DND-41 (cell line): ENCODE results near the gene BAIAP2L2.

Experiments
- ATAC-seq: fragments of 200-7000 bp; cut with Tn5 transposase; 3 replicates; pipeline ENCODE4 v1.9.1; 2021; ENCODE audit warnings: low read depth; ENCODE audit not compliant: insufficient read depth
- DNase-seq: peaks from one replicate; pipeline ENCODE4 v3.0.0-alpha.2; 2020
- H2AFZ ChIP-seq: 2 replicates; pipeline ENCODE4 v1.6.0; 2012; ENCODE audit warnings: low read depth, low read length
- H3K27ac ChIP-seq: 2 replicates; pipeline ENCODE4 v1.5.1; 2012; ENCODE audit warnings: low read length, inconsistent platforms
- H3K27me3 ChIP-seq: fragments of 200-600 bp; sonication (generic); 2 replicates; pipeline ENCODE4 v1.6.0; 2012; ENCODE audit warnings: low read length, mild to moderate bottlenecking, inconsistent platforms; ENCODE audit not compliant: insufficient read depth, poor library complexity
- H3K36me3 ChIP-seq: 2 replicates; pipeline ENCODE4 v1.5.1; 2012; ENCODE audit warnings: low read length, inconsistent platforms; ENCODE audit not compliant: insufficient read depth
- H3K4me1 ChIP-seq: 2 replicates; pipeline ENCODE4 v1.5.1; 2012; ENCODE audit warnings: mild to moderate bottlenecking, low read length; ENCODE audit not compliant: insufficient read depth
- H3K4me2 ChIP-seq: 2 replicates; pipeline ENCODE4 v1.6.0; 2012; ENCODE audit warnings: mild to moderate bottlenecking, moderate library complexity, low read length, inconsistent platforms; ENCODE audit not compliant: insufficient read depth
- H3K4me3 ChIP-seq, 2 experiments: fragments of 200-600 bp in 1 of 2; shearing (Covaris generic) in 1 of 2; 2 replicates each; pipeline ENCODE4 v1.5.1; 2012 to 2016; ENCODE audit warnings: inconsistent platforms in 2 of 2, low read length in 2 of 2, mild to moderate bottlenecking in 2 of 2, low read depth in 1 of 2, moderate library complexity in 1 of 2
- H3K79me2 ChIP-seq: 2 replicates; pipeline ENCODE4 v1.6.0; 2012; ENCODE audit warnings: low read length, inconsistent platforms; ENCODE audit not compliant: insufficient read depth
- H3K9ac ChIP-seq: 2 replicates; pipeline ENCODE4 v1.6.0; 2012; ENCODE audit warnings: low read depth, mild to moderate bottlenecking, inconsistent platforms, low read length, moderate library complexity
- H3K9me3 ChIP-seq: 2 replicates; pipeline ENCODE4 v1.5.1; 2012; ENCODE audit warnings: low read length, moderate library complexity, mild to moderate bottlenecking, inconsistent platforms; ENCODE audit not compliant: insufficient read depth, severe bottlenecking
- H4K20me1 ChIP-seq: 2 replicates; pipeline ENCODE4 v1.6.0; 2012; ENCODE audit warnings: low read length; ENCODE audit not compliant: insufficient read depth
- EZH2 ChIP-seq: IDR thresholded peaks from 3 replicates; pipeline ENCODE4 v1.6.1; 2012; ENCODE audit warnings: borderline replicate concordance, low read depth, mild to moderate bottlenecking, moderate library complexity, low read length, inconsistent platforms; ENCODE audit not compliant: severe bottlenecking
- TF ChIP-seq, protein P1 (sequence below): IDR thresholded peaks from 2 replicates; pipeline ENCODE4 v1.5.1; 2012; ENCODE audit warnings: borderline replicate concordance, low read length, moderate library complexity, mild to moderate bottlenecking; ENCODE audit not compliant: poor library complexity, severe bottlenecking; ENCODE audit errors: extremely low read depth

The BAIAP2L2 gene

DNA sequence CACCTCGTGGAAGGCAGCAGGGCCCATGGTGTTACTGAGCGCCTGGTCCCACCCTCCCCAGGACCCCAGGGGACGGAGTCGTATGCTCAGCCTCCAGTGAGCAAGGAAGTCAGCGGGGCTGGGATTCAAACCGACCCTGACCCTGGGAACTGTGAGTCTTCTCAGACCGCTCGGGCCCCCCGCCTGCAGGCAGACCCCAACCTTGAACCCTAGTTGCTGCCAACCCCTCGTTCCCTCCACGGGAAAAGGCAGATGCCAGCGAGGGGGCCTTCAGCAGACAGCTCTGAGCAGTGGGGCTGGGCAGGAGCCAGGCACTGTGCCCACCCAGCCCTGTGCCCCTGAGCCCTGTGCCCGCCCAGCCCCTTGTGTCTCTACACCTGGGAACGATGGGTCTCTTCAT lies 32.9 kb downstream of the BAIAP2L2 start:
- no peak overlapping the region for H3K4me3 ChIP-seq

DNA sequence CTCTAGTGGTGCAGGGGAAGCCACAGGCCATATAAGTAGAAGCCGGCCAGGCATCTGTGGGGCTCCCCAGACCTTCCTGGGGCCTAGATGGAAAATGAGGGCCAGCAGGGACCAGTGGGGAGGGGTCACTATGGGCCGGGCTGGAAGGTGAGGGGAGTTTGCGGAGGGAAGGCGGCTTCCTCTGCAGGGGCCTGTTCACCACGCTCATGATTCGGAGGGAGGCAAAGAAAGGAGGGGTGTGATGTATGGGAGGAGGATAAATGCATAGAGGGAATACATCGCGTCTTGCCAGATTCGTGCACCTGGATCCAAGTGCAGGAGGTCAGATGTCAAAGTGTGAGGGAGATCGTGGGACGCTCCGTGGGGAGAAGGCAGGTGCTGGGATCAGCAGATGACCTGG lies 33.4 kb downstream of the BAIAP2L2 start:
- DNase-seq (no peak), ATAC-seq (no peak)
- Histone ChIP-seq H3K9ac (no peak overlapping the region), H3K36me3 (no peaks in the 10 kb centered on the region), H3K4me1 (no peaks in the 10 kb centered on the region), H2AFZ (no peak overlapping the region), H3K9me3 (no peaks in the 10 kb centered on the region), H3K4me2 (no peak overlapping the region), H3K79me2 (no peaks in the 10 kb centered on the region), H3K27me3 (no peaks in the 10 kb centered on the region), H3K4me3 (no peak overlapping the region), H4K20me1 (no peaks in the 10 kb centered on the region), H3K27ac (no peak overlapping the region)
- no peak for TF ChIP-seq EZH2
- TF ChIP-seq, protein P1, sequence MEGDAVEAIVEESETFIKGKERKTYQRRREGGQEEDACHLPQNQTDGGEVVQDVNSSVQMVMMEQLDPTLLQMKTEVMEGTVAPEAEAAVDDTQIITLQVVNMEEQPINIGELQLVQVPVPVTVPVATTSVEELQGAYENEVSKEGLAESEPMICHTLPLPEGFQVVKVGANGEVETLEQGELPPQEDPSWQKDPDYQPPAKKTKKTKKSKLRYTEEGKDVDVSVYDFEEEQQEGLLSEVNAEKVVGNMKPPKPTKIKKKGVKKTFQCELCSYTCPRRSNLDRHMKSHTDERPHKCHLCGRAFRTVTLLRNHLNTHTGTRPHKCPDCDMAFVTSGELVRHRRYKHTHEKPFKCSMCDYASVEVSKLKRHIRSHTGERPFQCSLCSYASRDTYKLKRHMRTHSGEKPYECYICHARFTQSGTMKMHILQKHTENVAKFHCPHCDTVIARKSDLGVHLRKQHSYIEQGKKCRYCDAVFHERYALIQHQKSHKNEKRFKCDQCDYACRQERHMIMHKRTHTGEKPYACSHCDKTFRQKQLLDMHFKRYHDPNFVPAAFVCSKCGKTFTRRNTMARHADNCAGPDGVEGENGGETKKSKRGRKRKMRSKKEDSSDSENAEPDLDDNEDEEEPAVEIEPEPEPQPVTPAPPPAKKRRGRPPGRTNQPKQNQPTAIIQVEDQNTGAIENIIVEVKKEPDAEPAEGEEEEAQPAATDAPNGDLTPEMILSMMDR, result no peak

More for the DNA sequence above, 32.9 kb downstream of the BAIAP2L2 start:
- Histone ChIP-seq H3K4me2 (no peak overlapping the region), H4K20me1 (no peaks in the 10 kb centered on the region), H3K27ac (no peak overlapping the region), H3K9me3 (no peaks in the 10 kb centered on the region), H3K9ac (no peak overlapping the region), H2AFZ (no peak overlapping the region), H3K4me1 (no peaks in the 10 kb centered on the region), H3K27me3 (no peaks in the 10 kb centered on the region), H3K79me2 (no peaks in the 10 kb centered on the region), H3K36me3 (no peaks in the 10 kb centered on the region)
- TF ChIP-seq, protein P1, result no peak
- no peak for TF ChIP-seq EZH2
- ATAC-seq, result no peak
- no peak for DNase-seq

DNA sequence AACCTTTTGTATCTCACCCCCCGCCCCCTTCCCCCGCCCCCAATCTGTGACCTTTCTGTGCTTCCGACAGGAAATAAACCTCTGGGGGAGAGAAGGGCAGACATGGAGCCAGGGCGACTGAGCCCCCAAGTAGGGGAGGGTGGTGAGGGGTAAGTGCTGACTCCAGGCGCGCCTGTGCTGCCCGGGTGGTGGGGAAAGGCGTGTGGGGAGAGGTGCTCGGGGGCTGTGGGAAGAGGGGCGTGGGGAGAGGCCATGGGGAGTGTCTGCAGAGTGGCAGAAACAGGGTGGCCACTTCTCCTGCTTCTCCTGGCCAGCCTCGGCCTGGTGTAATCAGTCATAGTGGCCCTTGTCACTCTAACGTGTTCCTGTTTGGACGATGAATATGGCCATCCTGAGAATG lies 34.5 kb downstream of the BAIAP2L2 start:
- Histone ChIP-seq H3K27me3 (no peaks in the 10 kb centered on the region), H3K4me3 (no peak overlapping the region), H3K79me2 (no peaks in the 10 kb centered on the region), H3K9me3 (no peaks in the 10 kb centered on the region), H4K20me1 (no peaks in the 10 kb centered on the region), H3K4me2 (no peak overlapping the region), H3K9ac (no peak overlapping the region), H3K4me1 (no peaks in the 10 kb centered on the region), H3K36me3 (no peaks in the 10 kb centered on the region), H2AFZ (no peak overlapping the region), H3K27ac (no peak overlapping the region)
- no peak for TF ChIP-seq EZH2
- TF ChIP-seq, protein P1, result no peak
- DNase-seq (no peak), ATAC-seq (no peak)
